HEK293 (cell line): ENCODE data around the gene COLQ.

Experiments
- CTCF ChIA-PET: fragments of 350-600 bp; formaldehyde crosslinking; extraction: SDS; loops from one replicate; lab custom pipeline; 2021; ENCODE audit warnings: antibody characterized with exemption; lab: Yijun Ruan, JAX
- POLR2A ChIA-PET: fragments of 300-600 bp; formaldehyde crosslinking; extraction: SDS; loops from one replicate; lab custom pipeline; 2020; ENCODE audit warnings: antibody characterized with exemption, inconsistent platforms; lab: Yijun Ruan, JAX
- H3K27ac ChIP-seq: fragments of 200-500 bp; sonication (Bioruptor generic); 2 replicates; pipeline ENCODE4 v1.5.1; 2014; ENCODE audit warnings: low read depth, low read length, control low read depth, inconsistent platforms; ENCODE audit errors: extremely low read depth
- H3K36me3 ChIP-seq, 2 experiments: fragments of 200-500 bp in 1 of 2; sonication (Bioruptor generic) in 1 of 2; 1 replicate in 1 of 2; 2 replicates in 1 of 2; pipeline ENCODE4 v1.5.1; 2014 to 2017; ENCODE audit warnings: inconsistent platforms in 2 of 2, low read length in 2 of 2; ENCODE audit not compliant: control insufficient read depth in 2 of 2, insufficient read depth in 1 of 2
- H3K4me1 ChIP-seq: fragments of 200-500 bp; sonication (Bioruptor generic); 2 replicates; pipeline ENCODE4 v1.5.1; 2014; ENCODE audit warnings: mild to moderate bottlenecking, low read length, inconsistent platforms; ENCODE audit not compliant: control insufficient read depth, insufficient read depth
- H3K4me3 ChIP-seq: 2 replicates; pipeline ENCODE4 v1.5.1; 2011; ENCODE audit warnings: low read depth, mild to moderate bottlenecking, control low read depth, low read length, moderate library complexity
- H3K9me3 ChIP-seq: fragments of 200-500 bp; sonication (Bioruptor generic); 2 replicates; pipeline ENCODE4 v1.5.1; 2014; ENCODE audit warnings: low read depth, low read length, inconsistent platforms; ENCODE audit not compliant: control insufficient read depth, insufficient read depth
- GLI4 ChIP-seq: fragments of 450-650 bp; formaldehyde crosslinking; IDR thresholded peaks from 2 replicates; pipeline ENCODE4 v1.5.1; 2016; ENCODE audit warnings: missing biosample characterization, missing genetic modification characterization
- HOXA7 ChIP-seq: sonication (generic); formaldehyde crosslinking; IDR thresholded peaks from 2 replicates; pipeline ENCODE4 v1.8.1; 2022; ENCODE audit warnings: missing genetic modification reagents, borderline replicate concordance
- KLF9 ChIP-seq: fragments of 450-650 bp; formaldehyde crosslinking; IDR thresholded peaks from 2 replicates; pipeline ENCODE4 v1.5.1; 2016; ENCODE audit warnings: missing biosample characterization, missing genetic modification characterization, low read depth
- RBAK ChIP-seq: fragments of 450-650 bp; formaldehyde crosslinking; IDR thresholded peaks from 2 replicates; pipeline ENCODE4 v1.5.1; 2016; ENCODE audit warnings: missing biosample characterization, missing genetic modification characterization
- SP2 ChIP-seq: fragments of 450-650 bp; formaldehyde crosslinking; IDR thresholded peaks from 2 replicates; pipeline ENCODE4 v1.5.1; 2016; ENCODE audit warnings: missing biosample characterization, missing genetic modification characterization
- WT1 ChIP-seq: fragments of 450-650 bp; formaldehyde crosslinking; IDR thresholded peaks from 2 replicates; pipeline ENCODE4 v1.5.1; 2016; ENCODE audit warnings: missing biosample characterization, missing genetic modification characterization
- ZBTB48 ChIP-seq: fragments of 450-650 bp; formaldehyde crosslinking; IDR thresholded peaks from 2 replicates; pipeline ENCODE4 v1.5.1; 2016; ENCODE audit warnings: missing biosample characterization, missing genetic modification characterization
- ZFHX2 ChIP-seq: fragments of 450-650 bp; formaldehyde crosslinking; conservative IDR thresholded peaks from 2 replicates; pipeline ENCODE4 v1.5.1; 2016; ENCODE audit warnings: missing biosample characterization, missing genetic modification characterization
- ZIC2 ChIP-seq: fragments of 450-650 bp; formaldehyde crosslinking; IDR thresholded peaks from 2 replicates; pipeline ENCODE4 v1.5.1; 2016; ENCODE audit warnings: missing biosample characterization, missing genetic modification characterization
- ZNF10 ChIP-seq: fragments of 450-650 bp; formaldehyde crosslinking; IDR thresholded peaks from 2 replicates; pipeline ENCODE4 v1.5.1; 2017; ENCODE audit warnings: missing biosample characterization, missing genetic modification characterization
- ZNF175 ChIP-seq: fragments of 450-650 bp; formaldehyde crosslinking; IDR thresholded peaks from 2 replicates; pipeline ENCODE4 v1.5.1; 2016; ENCODE audit warnings: missing biosample characterization, missing genetic modification characterization
- ZNF24 ChIP-seq: fragments of 450-650 bp; formaldehyde crosslinking; IDR thresholded peaks from 2 replicates; pipeline ENCODE4 v1.5.1; 2016; ENCODE audit warnings: missing biosample characterization, missing genetic modification characterization
- ZNF266 ChIP-seq: fragments of 450-650 bp; formaldehyde crosslinking; IDR thresholded peaks from 2 replicates; pipeline ENCODE4 v1.5.1; 2016; ENCODE audit warnings: missing biosample characterization, missing genetic modification characterization, low read depth
- ZNF362 ChIP-seq: fragments of 450-650 bp; formaldehyde crosslinking; IDR thresholded peaks from 2 replicates; pipeline ENCODE4 v1.5.1; 2016; ENCODE audit warnings: missing biosample characterization, missing genetic modification characterization
- ZNF473 ChIP-seq: fragments of 450-650 bp; formaldehyde crosslinking; IDR thresholded peaks from 2 replicates; pipeline ENCODE4 v1.5.1; 2017; ENCODE audit warnings: missing biosample characterization, missing genetic modification characterization
- ZNF530 ChIP-seq: fragments of 450-650 bp; formaldehyde crosslinking; IDR thresholded peaks from 2 replicates; pipeline ENCODE4 v1.5.1; 2016; ENCODE audit warnings: low read depth, missing biosample characterization, missing genetic modification characterization
- ZNF621 ChIP-seq: fragments of 450-650 bp; formaldehyde crosslinking; IDR thresholded peaks from 2 replicates; pipeline ENCODE4 v1.5.1; 2017; ENCODE audit warnings: missing biosample characterization, missing genetic modification characterization
- ZSCAN16 ChIP-seq: fragments of 450-650 bp; formaldehyde crosslinking; IDR thresholded peaks from 2 replicates; pipeline ENCODE4 v1.5.1; 2016; ENCODE audit warnings: missing biosample characterization, missing genetic modification characterization
- TF ChIP-seq, protein P1 (sequence below): fragments of 450-650 bp; formaldehyde crosslinking; IDR thresholded peaks from 2 replicates; pipeline ENCODE4 v1.5.1; 2017; ENCODE audit warnings: missing biosample characterization, missing genetic modification characterization
- TF ChIP-seq, protein P2 (sequence below): fragments of 450-650 bp; formaldehyde crosslinking; IDR thresholded peaks from 2 replicates; pipeline ENCODE4; 2016; ENCODE audit warnings: missing biosample characterization, missing genetic modification characterization

The COLQ gene

DNA sequence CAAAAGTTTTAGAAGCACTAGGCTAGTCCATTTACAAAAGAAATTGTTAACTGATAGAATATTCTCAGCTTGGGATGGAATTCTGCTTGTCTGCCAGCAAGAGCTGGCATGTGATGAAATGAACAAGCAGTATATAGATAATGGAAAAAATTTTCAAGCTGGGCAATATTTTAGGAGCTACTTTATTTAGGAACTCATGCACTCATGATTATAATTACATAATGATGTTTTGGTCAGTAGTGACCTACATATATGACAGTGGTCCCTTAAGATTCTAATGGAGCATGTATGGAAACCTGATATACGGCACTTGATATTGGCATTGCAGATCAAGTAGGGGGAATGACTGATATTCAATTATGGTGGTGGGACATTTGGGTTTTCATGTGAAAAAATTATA lies 88.0 kb downstream of the COLQ start:
- no peak overlapping the region for H3K27ac ChIP-seq
- CTCF ChIA-PET, result interaction anchor here (0.9 to 1.1 kb wide), 2 partner anchors 142 to 165 kb away, joined by 3 to 4 read pairs; no protein-coding TSS in a partner anchor

DNA sequence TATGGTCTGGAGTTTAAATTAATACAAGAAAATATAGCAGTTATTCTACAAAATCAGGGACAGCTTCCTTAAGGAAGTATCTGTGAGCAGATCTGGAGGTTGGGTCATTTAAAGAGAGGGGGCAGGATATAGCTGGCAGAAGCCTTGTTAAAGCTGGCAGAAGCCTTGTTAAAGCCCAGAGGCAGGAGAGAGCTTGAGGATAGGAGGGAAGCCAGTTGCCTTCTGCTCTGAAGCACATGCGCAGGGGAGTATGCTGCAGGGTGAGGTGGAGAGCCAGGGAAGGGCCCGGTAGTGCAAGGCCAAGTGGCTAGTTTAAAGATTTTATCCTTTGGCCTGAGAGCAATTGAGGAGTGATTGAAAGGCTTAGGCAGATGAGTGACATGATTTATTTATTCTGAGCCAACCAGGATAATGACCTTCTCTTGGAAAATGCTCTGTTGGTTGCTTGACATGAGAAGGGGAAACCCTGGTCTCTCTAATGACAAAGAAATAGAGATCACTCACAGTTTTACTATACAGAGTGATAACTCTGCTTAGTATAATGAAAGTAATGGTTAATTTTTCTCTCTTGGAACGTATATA lies 90.2 kb downstream of the COLQ start:
- no peak overlapping the region for H3K27ac ChIP-seq
- POLR2A ChIA-PET, result no interaction called here
- TF ChIP-seq ZNF24 (no peak), ZNF530 (tag by site-specific recombination) (no peak), KLF9 (tag by site-specific recombination) (no peak), WT1 (tag by site-specific recombination) (no peak), HOXA7 (no peak), ZNF621 (tag by site-specific recombination) (no peak), RBAK (tag by site-specific recombination) (no peak), ZNF473 (tag by site-specific recombination) (no peak), SP2 (tag by site-specific recombination) (no peak), ZNF362 (tag by site-specific recombination) (no peak), ZNF10 (tag by site-specific recombination) (no peak)
- TF ChIP-seq, protein P1, sequence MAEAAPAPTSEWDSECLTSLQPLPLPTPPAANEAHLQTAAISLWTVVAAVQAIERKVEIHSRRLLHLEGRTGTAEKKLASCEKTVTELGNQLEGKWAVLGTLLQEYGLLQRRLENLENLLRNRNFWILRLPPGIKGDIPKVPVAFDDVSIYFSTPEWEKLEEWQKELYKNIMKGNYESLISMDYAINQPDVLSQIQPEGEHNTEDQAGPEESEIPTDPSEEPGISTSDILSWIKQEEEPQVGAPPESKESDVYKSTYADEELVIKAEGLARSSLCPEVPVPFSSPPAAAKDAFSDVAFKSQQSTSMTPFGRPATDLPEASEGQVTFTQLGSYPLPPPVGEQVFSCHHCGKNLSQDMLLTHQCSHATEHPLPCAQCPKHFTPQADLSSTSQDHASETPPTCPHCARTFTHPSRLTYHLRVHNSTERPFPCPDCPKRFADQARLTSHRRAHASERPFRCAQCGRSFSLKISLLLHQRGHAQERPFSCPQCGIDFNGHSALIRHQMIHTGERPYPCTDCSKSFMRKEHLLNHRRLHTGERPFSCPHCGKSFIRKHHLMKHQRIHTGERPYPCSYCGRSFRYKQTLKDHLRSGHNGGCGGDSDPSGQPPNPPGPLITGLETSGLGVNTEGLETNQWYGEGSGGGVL (tag by site-specific recombination), result no peak
- 0 out of 2 replicates have a peak, but pooled peaks cover 5% of the 10 kb centered on the region for H3K4me1 ChIP-seq
- no peak overlapping the region for H3K4me3 ChIP-seq
- H3K9me3 ChIP-seq, result no peaks in the 10 kb centered on the region
- peaks cover 32 to 57% of the 10 kb centered on the region in 2 experiments for H3K36me3 ChIP-seq
- CTCF ChIA-PET, result interaction anchor here (0.8 to 0.9 kb wide), 2 partner anchors 24 to 228 kb away, joined by 3 to 4 read pairs; no protein-coding TSS in a partner anchor

More for the DNA sequence above, 88.0 kb downstream of the COLQ start:
- 0 out of 2 replicates have a peak, but pooled peaks cover 5% of the 10 kb centered on the region for H3K4me1 ChIP-seq
- POLR2A ChIA-PET, result no interaction called here
- no peak overlapping the region for H3K4me3 ChIP-seq
- TF ChIP-seq, protein P2, sequence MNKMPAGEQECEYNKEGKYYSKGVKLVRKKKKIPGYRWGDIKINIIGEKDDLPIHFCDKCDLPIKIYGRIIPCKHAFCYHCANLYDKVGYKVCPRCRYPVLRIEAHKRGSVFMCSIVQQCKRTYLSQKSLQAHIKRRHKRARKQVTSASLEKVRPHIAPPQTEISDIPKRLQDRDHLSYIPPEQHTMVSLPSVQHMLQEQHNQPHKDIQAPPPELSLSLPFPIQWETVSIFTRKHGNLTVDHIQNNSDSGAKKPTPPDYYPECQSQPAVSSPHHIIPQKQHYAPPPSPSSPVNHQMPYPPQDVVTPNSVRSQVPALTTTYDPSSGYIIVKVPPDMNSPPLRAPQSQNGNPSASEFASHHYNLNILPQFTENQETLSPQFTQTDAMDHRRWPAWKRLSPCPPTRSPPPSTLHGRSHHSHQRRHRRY (tag by site-specific recombination), result no peak
- TF ChIP-seq ZFHX2 (tag by site-specific recombination) (no peak), ZNF175 (tag by site-specific recombination) (no peak), ZNF266 (tag by site-specific recombination) (no peak), ZBTB48 (tag by site-specific recombination) (no peak), ZIC2 (tag by site-specific recombination) (no peak), ZSCAN16 (tag by site-specific recombination) (no peak), GLI4 (no peak)
- H3K36me3 ChIP-seq, result peaks cover 52 to 79% of the 10 kb centered on the region in 2 experiments
- H3K9me3 ChIP-seq, result no peaks in the 10 kb centered on the region
